HG03103 (cell line): ENCODE results near the gene S100A2.
"Not testable (repeated sequence)": the region's sequence is repeated elsewhere in the genome, so short reads cannot be mapped to it uniquely, and the experiment has no call there.

Experiments
- ATAC-seq: cut with Tn5 transposase; IDR thresholded peaks from one replicate; pipeline ENCODE4 v1.9.1; 2021; ENCODE audit warnings: low read depth; ENCODE audit not compliant: unreplicated experiment

The S100A2 gene

DNA sequence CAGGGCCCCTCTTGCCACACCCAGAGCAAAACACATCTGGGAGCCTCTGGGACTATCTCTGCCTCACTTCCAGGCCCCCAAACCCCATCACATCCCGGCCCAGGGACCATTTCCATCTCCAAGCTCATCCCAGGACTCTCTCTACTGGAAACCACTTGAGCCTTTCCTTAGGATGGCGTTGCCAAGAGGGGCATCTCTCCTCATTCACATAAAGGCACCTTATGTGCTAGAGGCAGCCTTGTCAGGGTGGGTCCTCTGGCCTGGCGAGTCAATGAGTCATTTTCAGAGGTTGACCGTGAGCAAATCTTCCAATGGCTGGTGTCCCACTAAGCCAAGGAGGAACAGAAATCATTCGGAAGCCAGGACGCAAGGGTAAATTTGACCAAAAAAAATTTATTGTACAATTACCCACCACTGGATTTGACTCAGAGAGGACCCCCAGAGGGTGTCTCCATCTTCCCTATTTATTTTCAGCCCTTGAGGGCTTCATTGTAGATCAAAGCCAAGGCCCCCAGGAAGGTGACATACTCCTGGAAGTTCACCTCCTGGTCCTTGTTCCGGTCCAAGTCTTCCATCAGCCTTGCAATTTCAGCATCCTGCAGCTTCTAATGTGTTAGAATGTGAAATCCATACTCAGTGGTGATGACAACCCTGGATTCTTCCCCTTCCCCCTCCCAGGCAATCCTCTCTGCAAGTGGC, 31.3 kb downstream of the S100A2 start:
- no peak for ATAC-seq

GRCh38 chr1:153533689-153534201, 31.9 kb downstream of the S100A2 start:
- ATAC-seq: no peak

DNA sequence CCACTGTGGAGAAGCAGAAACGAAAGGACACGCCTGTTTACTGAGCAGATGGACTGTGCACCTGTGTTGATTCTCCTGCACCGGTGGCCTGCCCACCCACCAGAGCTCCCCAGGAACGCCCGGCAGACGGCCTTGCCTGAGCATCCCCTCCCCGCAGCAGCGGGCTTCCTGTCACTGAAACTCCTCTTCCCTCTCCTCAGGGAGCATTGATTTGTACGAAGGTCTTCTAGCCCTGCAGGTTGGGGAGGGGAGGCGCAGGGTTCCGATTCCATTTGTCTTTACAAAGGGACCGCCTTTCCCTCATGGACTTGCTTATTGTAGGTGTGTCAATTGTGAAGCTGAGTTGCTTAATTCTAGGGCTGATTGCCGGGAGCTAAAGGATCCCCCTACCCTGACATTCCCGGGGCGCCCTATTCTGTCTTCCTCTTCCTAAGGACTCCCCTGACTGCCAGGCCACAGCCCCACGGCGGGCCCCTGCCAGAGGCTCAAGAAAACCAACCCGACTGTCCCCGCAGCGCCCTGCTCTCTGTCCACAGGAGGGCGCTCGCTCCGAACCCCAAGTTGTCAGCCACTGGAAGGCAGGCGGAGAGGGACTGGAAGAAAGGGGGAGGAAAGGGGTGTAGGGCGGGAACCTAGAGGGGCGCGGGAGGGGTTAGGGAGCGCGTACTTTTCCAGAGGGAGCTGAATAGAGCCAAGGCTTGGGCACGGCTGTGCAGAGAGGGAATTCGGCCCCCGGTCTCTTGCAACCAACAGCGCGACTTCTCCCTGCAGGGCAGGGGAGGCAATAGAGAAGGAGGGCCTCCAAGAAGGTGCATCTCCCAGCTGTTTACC, 32.7 kb downstream of the S100A2 start:
- no peak for ATAC-seq

GRCh38 chr1:153532181-153532580, 33.5 kb downstream of the S100A2 start:
- no peak for ATAC-seq

GRCh38 chr1:153531638-153532037, 34.0 kb downstream of the S100A2 start:
- no peak for ATAC-seq

GRCh38 chr1:153527683-153528040, 38.0 kb downstream of the S100A2 start:
- no peak for ATAC-seq

GRCh38 chr1:153527023-153527682, 38.5 kb downstream of the S100A2 start:
- ATAC-seq: no peak

DNA sequence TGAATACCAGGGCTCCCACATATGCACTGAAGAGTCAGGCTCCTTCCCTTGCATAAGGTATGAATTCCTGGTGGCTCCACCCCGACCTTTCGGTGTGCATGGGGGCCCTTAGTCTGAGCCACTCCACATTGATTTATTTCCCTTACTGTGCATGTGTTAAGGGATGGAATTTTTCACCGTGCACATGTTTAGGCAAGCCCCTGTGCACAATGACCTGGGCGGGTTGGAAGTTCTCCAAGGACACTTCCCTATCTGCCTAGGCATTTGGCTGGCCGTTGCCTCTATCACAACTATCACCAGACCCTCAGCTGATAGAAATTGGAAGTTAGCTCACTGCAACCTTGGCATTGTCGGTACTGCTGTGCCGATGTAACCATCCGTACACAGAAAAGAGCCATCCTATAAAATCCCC, 39.5 kb downstream of the S100A2 start:
- no peak for ATAC-seq

DNA sequence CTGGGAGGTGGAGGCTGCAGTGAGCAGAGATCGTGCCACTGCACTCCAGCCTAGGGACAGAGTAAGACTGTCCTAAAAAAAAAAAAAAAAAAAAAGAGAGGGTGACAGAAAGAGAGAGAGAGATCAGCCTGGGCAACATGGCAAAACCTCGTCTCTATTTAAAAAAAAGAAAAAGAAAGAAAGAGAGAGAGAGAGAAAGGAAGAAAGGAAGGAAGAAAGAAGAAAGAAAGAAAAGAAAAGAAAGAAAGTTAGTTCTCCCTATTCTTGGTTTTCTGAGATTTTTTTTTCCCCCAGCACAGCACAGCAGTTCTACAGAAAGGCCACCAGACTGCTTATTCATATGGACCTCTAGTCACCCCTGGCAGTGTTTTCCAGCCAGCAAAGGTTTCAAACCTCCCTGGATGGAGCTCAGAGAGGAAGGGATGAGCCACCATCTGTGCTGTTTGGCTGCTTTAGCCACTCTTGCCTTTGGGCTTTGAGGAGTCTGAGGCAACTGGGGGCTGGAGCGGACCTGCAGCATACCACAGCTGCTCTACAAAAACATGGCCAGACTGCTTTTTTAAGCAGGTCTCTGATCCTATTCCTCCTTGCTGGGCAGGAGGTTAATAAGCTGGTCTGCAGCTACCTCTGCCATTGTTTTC, 40.4 kb downstream of the S100A2 start:
- ATAC-seq: no peak

GRCh38 chr1:153522353-153523048, 43.1 kb downstream of the S100A2 start:
- ATAC-seq: not testable (repeated sequence)

- not testable (repeated sequence) for ATAC-seq
These were observed 43.8 kb downstream of the S100A2 start for GRCh38 chr1:153521808-153522207.

DNA sequence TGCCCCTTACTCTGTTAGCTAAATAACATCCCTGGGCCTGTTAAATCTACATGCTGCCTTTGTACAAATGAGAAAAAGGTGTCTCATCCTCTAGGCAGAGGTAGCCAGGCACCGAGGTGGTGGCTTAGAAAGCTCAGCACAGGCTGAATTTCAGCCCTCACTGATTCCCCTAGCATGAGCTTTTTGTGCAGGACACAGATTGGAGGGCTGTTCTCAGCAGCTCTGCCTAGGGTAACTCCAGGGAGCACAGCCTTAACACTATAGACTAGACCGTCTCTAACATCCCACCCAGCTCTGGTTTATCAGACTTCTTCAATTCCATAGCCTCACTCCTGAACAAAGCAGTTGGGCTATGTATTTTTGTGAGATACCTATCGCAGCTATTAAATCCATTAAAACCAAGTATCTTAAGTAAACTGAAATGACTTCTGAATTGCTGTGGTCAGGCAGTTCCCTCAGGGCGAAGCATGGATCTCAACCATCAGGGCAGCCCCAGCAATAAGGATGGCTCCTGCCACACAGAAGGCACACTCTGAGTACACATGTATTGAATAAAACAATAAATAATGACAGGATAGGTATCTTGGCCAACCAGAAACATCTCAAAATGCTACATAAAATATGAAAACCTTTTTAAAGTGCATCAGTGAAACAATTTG, 44.7 kb downstream of the S100A2 start:
- ATAC-seq: no peak

GRCh38 chr1:153520137-153520691, 45.4 kb downstream of the S100A2 start:
- not testable (repeated sequence) for ATAC-seq

DNA sequence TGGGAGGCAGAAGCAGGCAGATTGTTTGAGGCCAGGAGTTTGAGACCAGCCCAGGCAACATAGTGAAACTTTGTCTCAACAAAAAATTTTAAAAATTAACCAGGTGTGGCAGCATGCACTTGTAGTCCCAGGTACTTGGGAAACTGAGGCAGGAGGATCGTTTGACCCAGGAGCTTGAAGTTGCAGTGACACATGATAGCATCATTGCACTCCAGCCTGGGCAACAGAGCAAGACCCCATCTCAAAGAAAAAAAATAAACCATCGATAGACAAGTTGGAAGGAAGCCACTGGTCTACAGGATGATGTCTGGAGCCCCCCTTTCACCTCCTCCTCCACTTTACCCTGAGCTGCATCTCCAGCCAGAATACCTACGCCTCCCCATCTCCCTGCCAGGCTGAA, 46.4 kb downstream of the S100A2 start:
- no peak for ATAC-seq

DNA sequence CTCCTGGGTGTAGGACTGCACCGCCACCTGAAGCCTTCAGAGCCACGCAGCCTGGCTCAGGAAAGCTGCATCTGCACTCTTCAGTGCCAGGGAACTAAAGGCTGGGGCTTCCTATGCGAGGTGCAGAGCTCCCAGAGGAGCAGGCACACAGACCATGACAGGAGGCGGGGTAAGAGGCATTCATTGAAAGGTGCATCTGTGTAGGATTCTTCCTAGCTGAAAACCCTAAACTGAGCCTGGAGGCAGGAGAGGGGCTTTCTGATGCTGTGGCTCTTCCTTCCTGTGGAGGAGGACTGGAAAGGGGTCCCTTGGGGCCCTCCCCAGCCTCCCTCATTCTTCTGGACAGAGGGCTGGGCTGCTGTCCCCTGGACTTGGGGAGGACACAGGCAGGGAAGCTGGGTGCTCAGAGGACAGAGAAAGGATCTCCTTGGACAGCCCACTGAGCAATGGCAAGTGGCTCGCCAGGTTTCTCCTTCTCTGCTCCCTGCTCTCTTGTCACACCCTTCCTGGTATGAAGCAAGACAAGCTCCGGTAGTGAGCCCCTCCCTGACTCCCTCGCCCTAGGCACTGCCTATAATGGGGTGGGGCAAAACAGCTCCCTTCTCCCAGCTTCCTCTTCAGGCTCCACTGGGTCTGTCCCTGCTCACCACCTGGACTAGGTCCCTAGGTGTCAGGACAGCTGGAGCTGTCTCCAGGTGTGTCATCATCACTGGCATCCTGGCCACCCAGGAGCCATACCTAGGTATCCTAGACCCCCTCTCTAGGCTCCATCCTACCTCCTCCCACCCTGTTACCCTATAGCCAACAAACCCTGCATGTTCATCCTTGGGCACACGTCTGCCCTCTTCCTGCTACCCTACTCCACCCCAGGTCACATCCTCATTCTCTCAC, 49.9 kb downstream of the S100A2 start:
- ATAC-seq: no peak

GRCh38 chr1:153513666-153514065, 52.0 kb downstream of the S100A2 start:
- no peak for ATAC-seq

GRCh38 chr1:153513023-153513422, 52.6 kb downstream of the S100A2 start:
- no peak for ATAC-seq
